Measurements from ENCODE around the gene ARMC9.

DNA sequence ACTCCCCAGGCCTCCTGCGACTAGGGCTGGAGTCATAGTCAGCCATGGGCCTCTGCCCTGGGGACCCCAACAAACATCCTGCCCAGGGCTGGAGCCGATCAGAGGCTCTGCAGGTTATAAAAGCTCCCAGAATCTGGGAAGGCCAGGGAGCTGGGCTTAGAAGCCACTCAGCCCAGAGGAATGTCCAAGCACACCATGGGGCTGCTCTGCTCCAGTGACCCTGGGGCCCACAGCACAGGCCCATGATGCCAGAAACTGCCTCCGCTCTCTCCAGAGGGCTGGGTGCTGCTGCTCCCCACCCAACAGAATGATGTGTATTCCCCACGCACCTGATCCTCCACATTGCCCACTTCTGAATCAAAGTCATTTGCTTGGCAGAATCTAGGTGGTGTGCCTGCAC, 88.5 kb downstream of the ARMC9 start:
- TF ChIP-seq, protein P1, sequence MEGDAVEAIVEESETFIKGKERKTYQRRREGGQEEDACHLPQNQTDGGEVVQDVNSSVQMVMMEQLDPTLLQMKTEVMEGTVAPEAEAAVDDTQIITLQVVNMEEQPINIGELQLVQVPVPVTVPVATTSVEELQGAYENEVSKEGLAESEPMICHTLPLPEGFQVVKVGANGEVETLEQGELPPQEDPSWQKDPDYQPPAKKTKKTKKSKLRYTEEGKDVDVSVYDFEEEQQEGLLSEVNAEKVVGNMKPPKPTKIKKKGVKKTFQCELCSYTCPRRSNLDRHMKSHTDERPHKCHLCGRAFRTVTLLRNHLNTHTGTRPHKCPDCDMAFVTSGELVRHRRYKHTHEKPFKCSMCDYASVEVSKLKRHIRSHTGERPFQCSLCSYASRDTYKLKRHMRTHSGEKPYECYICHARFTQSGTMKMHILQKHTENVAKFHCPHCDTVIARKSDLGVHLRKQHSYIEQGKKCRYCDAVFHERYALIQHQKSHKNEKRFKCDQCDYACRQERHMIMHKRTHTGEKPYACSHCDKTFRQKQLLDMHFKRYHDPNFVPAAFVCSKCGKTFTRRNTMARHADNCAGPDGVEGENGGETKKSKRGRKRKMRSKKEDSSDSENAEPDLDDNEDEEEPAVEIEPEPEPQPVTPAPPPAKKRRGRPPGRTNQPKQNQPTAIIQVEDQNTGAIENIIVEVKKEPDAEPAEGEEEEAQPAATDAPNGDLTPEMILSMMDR (IDR thresholded peaks at IDR 0.05; ENCODE audit: poor library complexity): no peak
- TF ChIP-seq EZH2 (IDR thresholded peaks at IDR 0.05; ENCODE audit: borderline replicate concordance) (no peak), EZH2phosphoT487 (IDR thresholded peaks at IDR 0.05; ENCODE audit: low read depth, severe bottlenecking, unreplicated experiment) (no peak)
